Endothelial cell of umbilical vein (primary cell): ENCODE data around the gene PLEKHG3.

Source experiments
- CTCF ChIP-seq, 2 donors: IDR thresholded peaks; 1 replicate in 1 of 2; 2 replicates in 1 of 2; pipeline ENCODE4 v1.5.1; 2011; ENCODE audit warnings: low read length in 2 of 2, mild to moderate bottlenecking in 2 of 2, moderate library complexity in 2 of 2, control low read depth in 1 of 2, inconsistent platforms in 1 of 2, low read depth in 1 of 2; ENCODE audit not compliant: insufficient read depth in 1 of 2; ENCODE audit errors: extremely low read depth in 1 of 2
- FOS ChIP-seq: IDR thresholded peaks from 2 replicates; pipeline ENCODE4 v1.6.1; 2011; ENCODE audit warnings: mild to moderate bottlenecking, low read length, moderate library complexity, borderline replicate concordance; ENCODE audit not compliant: insufficient read depth
- MYC ChIP-seq: IDR thresholded peaks from one replicate; pipeline ENCODE4 v1.6.1; 2011; ENCODE audit warnings: mild to moderate bottlenecking, low read depth, low read length
- POLR2AphosphoS5 ChIP-seq: IDR thresholded peaks from 2 replicates; pipeline ENCODE4 v1.6.1; 2012; ENCODE audit warnings: low read depth, mild to moderate bottlenecking, control low read depth, low read length, moderate library complexity; ENCODE audit not compliant: insufficient read depth

- TF ChIP-seq CTCF (IDR thresholded peaks at IDR 0.05; ENCODE audit: extremely low read depth in 1 of 2, insufficient read depth in 1 of 2, low read depth in 1 of 2, low read length in 2 of 2): no peak
- no peak for TF ChIP-seq FOS
- TF ChIP-seq MYC: no peak
- TF ChIP-seq POLR2AphosphoS5: no peak
Observed at GRCh38 chr14:64728856-64729255, 24.6 kb downstream of the PLEKHG3 start.
